ENCODE data around the gene DAB2IP. TPM values are rescaled to one million over a fixed set of nuclear protein-coding genes. Genes with fewer than 3 reads are reported as not detected.

Gene DAB2IP
- total and polyA plus RNA-seq, 2 experiments from 2014 or later: 8.9 to 42.8 TPM

DNA sequence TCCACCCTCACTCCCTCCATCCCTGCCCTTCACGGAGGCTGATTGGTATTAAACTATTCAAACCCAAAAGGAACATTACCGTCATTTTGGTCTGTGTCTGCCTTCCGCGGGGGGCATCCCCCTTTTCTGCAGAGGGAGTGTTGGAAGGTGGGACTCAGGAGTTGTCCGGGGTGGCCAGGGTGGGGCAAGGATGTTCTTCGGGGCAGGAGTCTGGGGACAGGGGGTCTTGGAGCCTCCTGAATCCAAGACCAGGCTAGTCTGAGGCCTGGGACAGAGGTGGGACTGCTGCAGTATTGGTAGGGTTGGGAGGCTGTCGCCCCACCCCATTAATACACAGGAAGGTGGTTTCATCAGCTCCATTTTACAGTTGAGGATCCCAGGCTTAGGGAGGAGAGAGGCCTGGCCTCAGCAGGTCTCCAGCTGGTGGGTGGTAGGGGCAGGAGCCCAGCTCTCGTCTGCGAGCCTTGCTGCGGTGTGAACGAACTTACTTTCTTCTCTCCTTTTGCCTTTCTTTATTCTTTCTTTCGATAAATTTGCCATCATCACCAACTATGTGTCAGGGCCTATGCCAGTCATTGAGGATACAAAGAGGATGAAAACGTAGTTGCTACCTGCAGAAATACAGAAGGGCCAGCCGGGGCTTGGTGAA lies 33.8 kb downstream of the DAB2IP start (continued):
- TF ChIP-seq, protein P1, sequence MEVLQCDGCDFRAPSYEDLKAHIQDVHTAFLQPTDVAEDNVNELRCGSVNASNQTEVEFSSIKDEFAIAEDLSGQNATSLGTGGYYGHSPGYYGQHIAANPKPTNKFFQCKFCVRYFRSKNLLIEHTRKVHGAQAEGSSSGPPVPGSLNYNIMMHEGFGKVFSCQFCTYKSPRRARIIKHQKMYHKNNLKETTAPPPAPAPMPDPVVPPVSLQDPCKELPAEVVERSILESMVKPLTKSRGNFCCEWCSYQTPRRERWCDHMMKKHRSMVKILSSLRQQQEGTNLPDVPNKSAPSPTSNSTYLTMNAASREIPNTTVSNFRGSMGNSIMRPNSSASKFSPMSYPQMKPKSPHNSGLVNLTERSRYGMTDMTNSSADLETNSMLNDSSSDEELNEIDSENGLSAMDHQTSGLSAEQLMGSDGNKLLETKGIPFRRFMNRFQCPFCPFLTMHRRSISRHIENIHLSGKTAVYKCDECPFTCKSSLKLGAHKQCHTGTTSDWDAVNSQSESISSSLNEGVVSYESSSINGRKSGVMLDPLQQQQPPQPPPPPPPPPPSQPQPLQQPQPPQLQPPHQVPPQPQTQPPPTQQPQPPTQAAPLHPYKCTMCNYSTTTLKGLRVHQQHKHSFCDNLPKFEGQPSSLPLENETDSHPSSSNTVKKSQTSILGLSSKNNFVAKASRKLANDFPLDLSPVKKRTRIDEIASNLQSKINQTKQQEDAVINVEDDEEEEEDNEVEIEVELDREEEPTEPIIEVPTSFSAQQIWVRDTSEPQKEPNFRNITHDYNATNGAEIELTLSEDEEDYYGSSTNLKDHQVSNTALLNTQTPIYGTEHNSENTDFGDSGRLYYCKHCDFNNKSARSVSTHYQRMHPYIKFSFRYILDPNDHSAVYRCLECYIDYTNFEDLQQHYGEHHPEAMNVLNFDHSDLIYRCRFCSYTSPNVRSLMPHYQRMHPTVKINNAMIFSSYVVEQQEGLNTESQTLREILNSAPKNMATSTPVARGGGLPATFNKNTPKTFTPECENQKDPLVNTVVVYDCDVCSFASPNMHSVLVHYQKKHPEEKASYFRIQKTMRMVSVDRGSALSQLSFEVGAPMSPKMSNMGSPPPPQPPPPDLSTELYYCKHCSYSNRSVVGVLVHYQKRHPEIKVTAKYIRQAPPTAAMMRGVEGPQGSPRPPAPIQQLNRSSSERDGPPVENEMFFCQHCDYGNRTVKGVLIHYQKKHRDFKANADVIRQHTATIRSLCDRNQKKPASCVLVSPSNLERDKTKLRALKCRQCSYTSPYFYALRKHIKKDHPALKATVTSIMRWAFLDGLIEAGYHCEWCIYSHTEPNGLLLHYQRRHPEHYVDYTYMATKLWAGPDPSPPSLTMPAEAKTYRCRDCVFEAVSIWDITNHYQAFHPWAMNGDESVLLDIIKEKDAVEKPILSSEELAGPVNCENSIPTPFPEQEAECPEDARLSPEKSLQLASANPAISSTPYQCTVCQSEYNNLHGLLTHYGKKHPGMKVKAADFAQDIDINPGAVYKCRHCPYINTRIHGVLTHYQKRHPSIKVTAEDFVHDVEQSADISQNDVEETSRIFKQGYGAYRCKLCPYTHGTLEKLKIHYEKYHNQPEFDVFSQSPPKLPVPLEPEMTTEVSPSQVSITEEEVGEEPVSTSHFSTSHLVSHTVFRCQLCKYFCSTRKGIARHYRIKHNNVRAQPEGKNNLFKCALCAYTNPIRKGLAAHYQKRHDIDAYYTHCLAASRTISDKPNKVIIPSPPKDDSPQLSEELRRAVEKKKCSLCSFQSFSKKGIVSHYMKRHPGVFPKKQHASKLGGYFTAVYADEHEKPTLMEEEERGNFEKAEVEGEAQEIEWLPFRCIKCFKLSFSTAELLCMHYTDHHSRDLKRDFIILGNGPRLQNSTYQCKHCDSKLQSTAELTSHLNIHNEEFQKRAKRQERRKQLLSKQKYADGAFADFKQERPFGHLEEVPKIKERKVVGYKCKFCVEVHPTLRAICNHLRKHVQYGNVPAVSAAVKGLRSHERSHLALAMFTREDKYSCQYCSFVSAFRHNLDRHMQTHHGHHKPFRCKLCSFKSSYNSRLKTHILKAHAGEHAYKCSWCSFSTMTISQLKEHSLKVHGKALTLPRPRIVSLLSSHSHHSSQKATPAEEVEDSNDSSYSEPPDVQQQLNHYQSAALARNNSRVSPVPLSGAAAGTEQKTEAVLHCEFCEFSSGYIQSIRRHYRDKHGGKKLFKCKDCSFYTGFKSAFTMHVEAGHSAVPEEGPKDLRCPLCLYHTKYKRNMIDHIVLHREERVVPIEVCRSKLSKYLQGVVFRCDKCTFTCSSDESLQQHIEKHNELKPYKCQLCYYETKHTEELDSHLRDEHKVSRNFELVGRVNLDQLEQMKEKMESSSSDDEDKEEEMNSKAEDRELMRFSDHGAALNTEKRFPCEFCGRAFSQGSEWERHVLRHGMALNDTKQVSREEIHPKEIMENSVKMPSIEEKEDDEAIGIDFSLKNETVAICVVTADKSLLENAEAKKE (CRISPR knock-in tag; IDR thresholded peaks at IDR 0.05): no peak
- TF ChIP-seq, protein P2, sequence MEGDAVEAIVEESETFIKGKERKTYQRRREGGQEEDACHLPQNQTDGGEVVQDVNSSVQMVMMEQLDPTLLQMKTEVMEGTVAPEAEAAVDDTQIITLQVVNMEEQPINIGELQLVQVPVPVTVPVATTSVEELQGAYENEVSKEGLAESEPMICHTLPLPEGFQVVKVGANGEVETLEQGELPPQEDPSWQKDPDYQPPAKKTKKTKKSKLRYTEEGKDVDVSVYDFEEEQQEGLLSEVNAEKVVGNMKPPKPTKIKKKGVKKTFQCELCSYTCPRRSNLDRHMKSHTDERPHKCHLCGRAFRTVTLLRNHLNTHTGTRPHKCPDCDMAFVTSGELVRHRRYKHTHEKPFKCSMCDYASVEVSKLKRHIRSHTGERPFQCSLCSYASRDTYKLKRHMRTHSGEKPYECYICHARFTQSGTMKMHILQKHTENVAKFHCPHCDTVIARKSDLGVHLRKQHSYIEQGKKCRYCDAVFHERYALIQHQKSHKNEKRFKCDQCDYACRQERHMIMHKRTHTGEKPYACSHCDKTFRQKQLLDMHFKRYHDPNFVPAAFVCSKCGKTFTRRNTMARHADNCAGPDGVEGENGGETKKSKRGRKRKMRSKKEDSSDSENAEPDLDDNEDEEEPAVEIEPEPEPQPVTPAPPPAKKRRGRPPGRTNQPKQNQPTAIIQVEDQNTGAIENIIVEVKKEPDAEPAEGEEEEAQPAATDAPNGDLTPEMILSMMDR (conservative IDR thresholded peaks at IDR 0.05; ENCODE audit: low read depth in 2 of 2): no peak
- TF ChIP-seq EZH2phosphoT487 (IDR thresholded peaks at IDR 0.05; ENCODE audit: unreplicated experiment): no peak
- TF ChIP-seq CREB1 (CRISPR knock-in tag; IDR thresholded peaks at IDR 0.05; ENCODE audit: low read depth): no peak
- TF ChIP-seq, protein P3, sequence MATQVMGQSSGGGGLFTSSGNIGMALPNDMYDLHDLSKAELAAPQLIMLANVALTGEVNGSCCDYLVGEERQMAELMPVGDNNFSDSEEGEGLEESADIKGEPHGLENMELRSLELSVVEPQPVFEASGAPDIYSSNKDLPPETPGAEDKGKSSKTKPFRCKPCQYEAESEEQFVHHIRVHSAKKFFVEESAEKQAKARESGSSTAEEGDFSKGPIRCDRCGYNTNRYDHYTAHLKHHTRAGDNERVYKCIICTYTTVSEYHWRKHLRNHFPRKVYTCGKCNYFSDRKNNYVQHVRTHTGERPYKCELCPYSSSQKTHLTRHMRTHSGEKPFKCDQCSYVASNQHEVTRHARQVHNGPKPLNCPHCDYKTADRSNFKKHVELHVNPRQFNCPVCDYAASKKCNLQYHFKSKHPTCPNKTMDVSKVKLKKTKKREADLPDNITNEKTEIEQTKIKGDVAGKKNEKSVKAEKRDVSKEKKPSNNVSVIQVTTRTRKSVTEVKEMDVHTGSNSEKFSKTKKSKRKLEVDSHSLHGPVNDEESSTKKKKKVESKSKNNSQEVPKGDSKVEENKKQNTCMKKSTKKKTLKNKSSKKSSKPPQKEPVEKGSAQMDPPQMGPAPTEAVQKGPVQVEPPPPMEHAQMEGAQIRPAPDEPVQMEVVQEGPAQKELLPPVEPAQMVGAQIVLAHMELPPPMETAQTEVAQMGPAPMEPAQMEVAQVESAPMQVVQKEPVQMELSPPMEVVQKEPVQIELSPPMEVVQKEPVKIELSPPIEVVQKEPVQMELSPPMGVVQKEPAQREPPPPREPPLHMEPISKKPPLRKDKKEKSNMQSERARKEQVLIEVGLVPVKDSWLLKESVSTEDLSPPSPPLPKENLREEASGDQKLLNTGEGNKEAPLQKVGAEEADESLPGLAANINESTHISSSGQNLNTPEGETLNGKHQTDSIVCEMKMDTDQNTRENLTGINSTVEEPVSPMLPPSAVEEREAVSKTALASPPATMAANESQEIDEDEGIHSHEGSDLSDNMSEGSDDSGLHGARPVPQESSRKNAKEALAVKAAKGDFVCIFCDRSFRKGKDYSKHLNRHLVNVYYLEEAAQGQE (IDR thresholded peaks at IDR 0.05; ENCODE audit: unreplicated experiment): no peak

Measured in GM23338 (cell line).